ENCODE measurements around the gene AFAP1L2.

Gene AFAP1L2

DNA sequence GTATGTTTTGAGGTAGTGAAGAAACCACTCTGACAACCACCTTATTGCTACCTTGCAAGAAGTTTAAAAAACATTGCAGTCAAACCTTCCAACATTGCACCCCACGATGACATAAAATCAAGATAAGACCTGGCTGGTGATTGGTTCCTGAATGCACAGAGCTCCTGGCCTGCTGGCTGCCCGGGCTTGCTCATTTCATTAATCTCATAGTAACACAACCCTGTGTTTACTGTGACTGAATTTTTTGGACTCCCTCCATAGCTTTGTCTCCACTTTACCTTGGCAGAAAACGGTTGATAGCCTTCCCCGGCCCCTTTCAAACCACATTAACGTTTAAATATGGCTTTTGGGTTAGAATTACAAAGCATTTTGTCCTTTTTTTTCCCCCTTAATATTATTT is 137.8 kb downstream of the AFAP1L2 start:
- no peak for DNase-seq (ENCODE audit: low spot score)

DNA sequence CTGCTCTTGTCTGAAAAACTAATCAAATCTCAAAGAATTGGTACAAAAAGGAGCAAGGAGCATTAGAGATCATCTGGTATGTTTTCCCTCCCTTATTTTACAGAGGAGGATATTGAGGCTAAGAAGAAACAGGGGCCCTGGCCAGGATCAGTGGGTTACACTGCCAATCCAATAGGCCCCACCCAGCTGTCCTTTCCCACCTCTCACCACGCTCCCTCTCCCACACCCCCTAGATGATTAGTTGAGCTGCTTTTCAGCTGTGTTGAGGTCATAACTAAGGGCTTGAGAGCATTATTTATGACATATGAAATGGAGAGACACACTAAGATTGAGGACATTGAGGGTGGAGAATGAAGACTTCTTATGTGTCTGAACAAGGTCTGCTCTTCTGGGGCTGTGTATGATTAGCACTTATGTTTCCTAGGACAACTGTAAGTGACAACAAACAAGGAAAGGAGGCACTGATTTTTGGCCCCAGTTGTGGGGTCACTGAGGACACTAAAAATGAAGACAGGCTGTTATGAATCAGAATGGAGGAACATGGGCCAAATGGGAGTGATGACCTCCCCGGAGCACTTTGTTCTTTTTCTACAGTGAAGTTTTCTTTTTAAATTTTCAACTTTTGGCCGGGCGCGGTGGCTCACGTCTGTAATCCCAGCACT is 138.8 kb downstream of the AFAP1L2 start:
- no peak for DNase-seq (ENCODE audit: low spot score)

- no peak for DNase-seq (ENCODE audit: low spot score)
Measured at GRCh38 chr10:114262496-114262895, 141.8 kb downstream of the AFAP1L2 start.

DNA sequence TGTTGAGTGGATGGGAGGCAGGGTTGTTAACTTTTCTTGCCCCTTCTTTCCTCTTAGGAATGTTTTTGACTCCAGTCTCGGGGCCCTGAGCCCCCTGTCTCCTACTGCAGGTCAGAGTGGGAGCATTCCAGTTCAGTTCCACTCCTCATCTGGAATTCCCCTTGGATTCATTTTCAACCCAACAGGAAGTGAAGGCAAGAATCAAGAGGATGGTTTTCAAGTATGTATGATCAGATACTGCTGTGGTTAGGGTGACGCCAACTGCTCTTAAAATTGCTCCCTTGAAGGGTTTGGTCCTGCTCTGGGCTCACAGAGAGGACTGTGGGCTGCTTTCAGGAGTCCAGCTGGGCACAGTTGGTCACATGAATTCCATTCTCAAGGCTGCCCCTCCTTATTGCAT is 143.2 kb downstream of the AFAP1L2 start:
- no peak for DNase-seq (ENCODE audit: low spot score)

GRCh38 chr10:114260366-114260765 is 143.9 kb downstream of the AFAP1L2 start:
- no peak for DNase-seq (ENCODE audit: low spot score)

- no peak for DNase-seq (ENCODE audit: low spot score)
Measured at GRCh38 chr10:114259824-114260223, 144.5 kb downstream of the AFAP1L2 start.

GRCh38 chr10:114258274-114258840 is 145.9 kb downstream of the AFAP1L2 start:
- no peak for DNase-seq (ENCODE audit: low spot score)

DNA sequence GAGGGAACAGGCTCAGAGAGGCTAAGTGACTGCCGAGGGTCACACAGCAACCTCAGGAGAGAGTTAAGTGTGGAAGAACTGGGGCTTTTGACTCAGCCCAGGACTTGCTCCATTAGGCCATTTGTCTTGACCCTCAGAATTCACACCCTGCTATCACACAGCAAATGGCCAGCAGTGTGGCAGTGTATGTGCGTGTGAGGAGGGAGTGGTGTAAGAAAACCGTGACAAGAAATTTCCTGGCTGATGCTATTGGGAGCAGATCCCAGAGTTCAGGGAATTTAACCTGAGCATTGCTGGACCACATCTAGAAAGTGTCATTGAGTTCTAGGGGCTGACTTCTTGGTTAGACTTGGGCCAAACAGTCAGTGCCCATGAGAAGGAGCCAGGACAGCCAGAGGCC is 146.8 kb downstream of the AFAP1L2 start:
- no peak for DNase-seq (ENCODE audit: low spot score)

DNA sequence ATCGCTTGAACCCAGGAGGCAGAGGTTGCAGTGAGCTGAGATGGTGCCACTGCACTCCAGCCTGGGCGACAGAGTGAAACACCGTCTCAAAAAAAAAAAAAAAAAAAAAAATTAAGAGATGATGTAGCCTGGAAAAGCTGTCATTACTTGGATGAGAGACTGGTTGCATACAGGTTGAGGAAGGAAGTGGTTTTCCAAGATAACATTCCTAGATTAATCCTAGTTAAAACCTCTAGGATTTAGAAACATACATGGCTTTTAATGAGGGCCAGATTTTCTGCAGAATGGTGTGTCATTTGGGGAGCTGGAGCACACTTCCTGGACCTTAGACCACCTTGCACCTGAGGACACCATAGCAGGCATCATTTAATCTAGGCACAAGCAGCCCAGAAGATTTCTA is 147.5 kb downstream of the AFAP1L2 start:
- DNase-seq (ENCODE audit: low spot score), result no peak

GRCh38 chr10:114256008-114256765 is 148.1 kb downstream of the AFAP1L2 start:
- no peak for DNase-seq (ENCODE audit: low spot score)

GRCh38 chr10:114255227-114255626 is 149.1 kb downstream of the AFAP1L2 start:
- no peak for DNase-seq (ENCODE audit: low spot score)

DNA sequence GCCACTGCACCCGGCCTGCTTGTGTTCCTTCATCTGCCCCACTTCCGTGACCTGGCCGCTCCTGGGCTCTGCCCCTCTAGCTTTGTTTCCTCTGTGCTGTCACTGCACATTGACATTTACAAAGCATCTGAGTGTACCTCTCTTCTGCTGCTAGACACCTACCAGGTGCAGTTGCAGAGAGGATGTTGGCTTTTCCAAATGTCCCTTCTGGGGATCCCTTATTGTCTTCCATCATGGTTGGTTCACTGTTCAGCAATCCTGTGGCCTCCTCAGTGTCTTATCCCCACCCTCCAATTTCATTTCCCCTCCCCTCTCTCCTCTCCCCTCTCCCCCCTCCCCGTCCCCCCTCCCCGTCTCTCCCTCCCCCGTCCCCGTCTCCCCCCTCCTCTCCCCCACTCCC is 151.4 kb downstream of the AFAP1L2 start:
- DNase-seq (ENCODE audit: low spot score), result no peak

DNA sequence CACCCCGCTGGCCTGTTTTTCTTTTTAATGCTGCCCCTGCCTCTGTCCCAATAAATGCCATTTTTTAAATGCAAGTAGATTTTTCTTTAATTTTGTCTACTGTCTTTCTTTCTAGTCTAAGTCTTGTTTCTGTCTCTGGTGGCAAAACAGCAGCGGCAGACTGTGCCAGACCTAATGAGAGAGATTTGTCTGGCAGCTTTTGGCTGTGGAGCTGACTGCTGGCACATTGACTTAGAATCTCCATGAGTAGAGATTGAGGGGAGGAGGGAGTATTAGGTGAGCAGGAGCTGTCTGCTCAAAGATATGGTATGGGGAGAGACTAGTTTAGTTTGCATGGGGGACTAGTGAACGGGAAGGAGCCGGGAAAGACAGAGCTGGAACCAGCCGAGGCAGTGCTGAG is 152.2 kb downstream of the AFAP1L2 start:
- no peak for DNase-seq (ENCODE audit: low spot score)

DNA sequence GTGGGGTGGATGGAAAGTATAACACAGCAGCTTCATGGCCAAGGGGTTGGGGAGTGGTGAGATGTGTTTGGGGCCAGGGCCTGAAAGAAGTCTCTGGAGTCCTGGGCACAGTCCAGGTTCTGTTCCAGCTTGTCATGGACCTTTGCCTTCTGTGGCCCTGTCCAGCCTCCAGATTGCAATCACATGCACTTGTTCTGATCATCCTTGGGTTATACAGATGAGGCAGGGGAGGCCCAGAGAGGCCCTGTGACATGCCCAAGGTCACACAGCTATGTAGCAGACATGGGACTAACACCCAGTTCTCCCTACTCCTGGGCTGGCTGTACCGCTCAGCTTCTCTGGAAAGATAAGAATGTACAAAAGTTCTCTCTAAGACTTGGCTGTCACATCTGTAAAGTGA is 153.6 kb downstream of the AFAP1L2 start:
- DNase-seq (ENCODE audit: low spot score), result no peak

GRCh38 chr10:114250236-114250635 is 154.1 kb downstream of the AFAP1L2 start:
- no peak for DNase-seq (ENCODE audit: low spot score)

- DNase-seq (ENCODE audit: low spot score), result no peak
Measured at GRCh38 chr10:114246679-114247305, 157.5 kb downstream of the AFAP1L2 start.

DNA sequence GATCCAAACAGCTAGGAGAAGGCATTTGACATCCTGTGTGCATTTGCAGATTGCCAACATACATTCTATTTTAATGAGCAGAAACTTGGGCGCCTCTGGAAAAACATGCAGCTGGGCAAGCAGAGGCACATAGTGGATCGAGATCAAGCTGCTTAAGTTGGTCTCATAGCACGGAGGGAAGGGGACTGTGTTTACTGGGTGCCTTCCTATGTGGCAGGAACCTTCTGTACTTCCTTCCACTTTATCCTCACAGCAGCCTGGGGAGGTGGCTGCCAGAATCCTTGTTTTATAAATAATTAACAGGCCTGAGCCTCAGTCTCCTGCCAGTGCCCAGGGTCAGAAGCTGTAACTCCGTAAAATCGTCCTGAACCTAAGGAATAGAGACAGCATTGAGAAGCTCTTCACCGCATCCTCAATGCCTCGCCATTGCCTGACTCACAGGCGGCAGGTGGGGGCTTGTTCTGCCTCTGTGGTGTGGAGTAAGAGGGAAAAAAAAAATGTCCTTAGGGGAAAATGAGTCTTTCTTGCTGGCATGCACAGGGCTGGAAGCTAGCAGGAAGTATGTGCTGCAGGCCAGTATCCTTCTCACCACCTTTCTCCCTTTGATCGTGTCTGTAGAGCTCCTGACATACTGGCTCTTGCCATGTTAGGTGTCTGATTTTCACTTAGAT is 159.0 kb downstream of the AFAP1L2 start:
- DNase-seq (ENCODE audit: low spot score), result no peak
